Endothelial cell of umbilical vein (primary cell): Measurements from ENCODE around the gene AFAP1L2. TPM values are rescaled to one million over a fixed set of nuclear protein-coding genes. Genes with fewer than 3 reads are reported as not detected.

Experiments used
- BruUV-seq: library from RNA; stranded (reverse); fragments of 400-500 nt; replicated peaks from 2 replicates; lab custom pipeline; 2021; lab: Mats Ljungman, UMichigan
- CTCF ChIA-PET: fragments of 300-600, 350-600 bp; sonication (Branson Sonifier 250); formaldehyde crosslinking; loops from one replicate; lab custom pipeline; 2021; ENCODE audit warnings: antibody characterized with exemption, inconsistent platforms; lab: Charles Lee
- POLR2A ChIA-PET: fragments of 300-600, 350-600 bp; sonication (Branson Sonifier 250); formaldehyde crosslinking; loops from one replicate; lab custom pipeline; 2021; ENCODE audit warnings: antibody characterized with exemption, inconsistent platforms; lab: Charles Lee
- DNase-seq: peaks from one replicate; pipeline ENCODE4 v3.0.0-alpha.2; 2011; ENCODE audit warnings: low read depth, low spot score
- FAIRE-seq: peaks from 2 replicates; lab custom pipeline; 2011; peaks lifted over from hg19 to GRCh38; lab: Jason Lieb, UNC
- H2AFZ ChIP-seq: 2 replicates; pipeline ENCODE4 v1.6.0; 2012; ENCODE audit warnings: low read depth, low read length, control low read depth, inconsistent platforms
- H3K27ac ChIP-seq: 2 replicates; pipeline ENCODE4 v1.5.1; 2011; ENCODE audit warnings: low read depth, mild to moderate bottlenecking, control low read depth, low read length, moderate library complexity; ENCODE audit not compliant: insufficient read depth
- H3K27me3 ChIP-seq, 2 experiments: 2 replicates each; pipeline versions ENCODE4 v1.6.0 to v1.6.1; 2011; ENCODE audit warnings: low read length in 2 of 2, mixed read lengths in 1 of 2; ENCODE audit not compliant: control insufficient read depth in 2 of 2, insufficient read depth in 2 of 2
- H3K36me3 ChIP-seq, 2 experiments: 2 replicates in 1 of 2; 3 replicates in 1 of 2; pipeline ENCODE4 v1.5.1; 2011; ENCODE audit warnings: low read length in 2 of 2, mild to moderate bottlenecking in 1 of 2, moderate library complexity in 1 of 2; ENCODE audit not compliant: control insufficient read depth in 2 of 2, insufficient read depth in 2 of 2; ENCODE audit errors: extremely low read depth in 1 of 2
- H3K4me1 ChIP-seq: 3 replicates; pipeline ENCODE4 v1.5.1; 2011; ENCODE audit warnings: mild to moderate bottlenecking, low read length; ENCODE audit not compliant: control insufficient read depth, insufficient read depth; ENCODE audit errors: extremely low read depth
- H3K4me2 ChIP-seq: 2 replicates; pipeline ENCODE4 v1.6.1; 2011; ENCODE audit warnings: low read length, control low read depth, mixed read lengths; ENCODE audit not compliant: insufficient read depth
- H3K4me3 ChIP-seq, 3 experiments: fragments of 200-600 bp in 1 of 3; sonication (generic), shearing (Covaris generic) in 1 of 3; replicated peaks in 1 of 3; 2 replicates each; pipeline ENCODE4 v1.5.1; 2011 to 2016; ENCODE audit warnings: control low read depth in 3 of 3, low read length in 3 of 3, mild to moderate bottlenecking in 2 of 3, inconsistent platforms in 1 of 3, low read depth in 1 of 3, moderate library complexity in 1 of 3; ENCODE audit not compliant: insufficient read depth in 1 of 3
- H3K79me2 ChIP-seq: 2 replicates; pipeline ENCODE4 v1.6.0; 2012; ENCODE audit warnings: low read length, inconsistent platforms; ENCODE audit not compliant: control insufficient read depth, insufficient read depth
- H3K9ac ChIP-seq: replicated peaks from 2 replicates; pipeline ENCODE3; 2011; ENCODE audit warnings: low read length, control low read depth; ENCODE audit not compliant: insufficient read depth; ENCODE audit errors: extremely low read depth
- H3K9me1 ChIP-seq: replicated peaks from 3 replicates; pipeline ENCODE4 v1.6.0; 2011; ENCODE audit warnings: mild to moderate bottlenecking, low read length; ENCODE audit not compliant: control insufficient read depth, insufficient read depth; ENCODE audit errors: extremely low read depth
- H3K9me3 ChIP-seq: replicated peaks from 2 replicates; pipeline ENCODE4 v1.5.1; 2012; ENCODE audit warnings: low read length, inconsistent platforms; ENCODE audit not compliant: control insufficient read depth, insufficient read depth
- H4K20me1 ChIP-seq: replicated peaks from 2 replicates; pipeline ENCODE3; 2011; ENCODE audit warnings: mild to moderate bottlenecking, low read length; ENCODE audit not compliant: control insufficient read depth, insufficient read depth; ENCODE audit errors: extremely low read depth
- CTCF ChIP-seq, 2 donors: IDR thresholded peaks; 1 replicate in 1 of 2; 2 replicates in 1 of 2; pipeline ENCODE4 v1.5.1; 2011; ENCODE audit warnings: low read length in 2 of 2, mild to moderate bottlenecking in 2 of 2, moderate library complexity in 2 of 2, control low read depth in 1 of 2, inconsistent platforms in 1 of 2, low read depth in 1 of 2; ENCODE audit not compliant: insufficient read depth in 1 of 2; ENCODE audit errors: extremely low read depth in 1 of 2
- EZH2 ChIP-seq: IDR thresholded peaks from 2 replicates; pipeline ENCODE4 v1.6.1; 2012; ENCODE audit warnings: borderline replicate concordance, low read depth, mild to moderate bottlenecking, moderate library complexity, low read length, inconsistent platforms; ENCODE audit not compliant: severe bottlenecking
- FOS ChIP-seq: IDR thresholded peaks from 2 replicates; pipeline ENCODE4 v1.6.1; 2011; ENCODE audit warnings: mild to moderate bottlenecking, low read length, moderate library complexity, borderline replicate concordance; ENCODE audit not compliant: insufficient read depth
- GATA2 ChIP-seq: IDR thresholded peaks from 2 replicates; pipeline ENCODE4 v1.7.0; 2011; ENCODE audit warnings: low read depth, mild to moderate bottlenecking, moderate library complexity, mixed read lengths, low read length; ENCODE audit not compliant: insufficient read length, insufficient read depth
- JUN ChIP-seq: IDR thresholded peaks from 2 replicates; pipeline ENCODE4 v1.6.1; 2011; ENCODE audit warnings: borderline replicate concordance, low read depth; ENCODE audit not compliant: insufficient read length, insufficient read depth
- MAX ChIP-seq: IDR thresholded peaks from 2 replicates; pipeline ENCODE4 v1.6.1; 2011; ENCODE audit not compliant: insufficient read depth, insufficient read length
- MYC ChIP-seq: IDR thresholded peaks from one replicate; pipeline ENCODE4 v1.6.1; 2011; ENCODE audit warnings: mild to moderate bottlenecking, low read depth, low read length
- POLR2A ChIP-seq: IDR thresholded peaks from 2 replicates; pipeline ENCODE4 v1.6.1; 2012; ENCODE audit warnings: low read depth, mild to moderate bottlenecking, control low read depth, low read length
- POLR2AphosphoS5 ChIP-seq: IDR thresholded peaks from 2 replicates; pipeline ENCODE4 v1.6.1; 2012; ENCODE audit warnings: low read depth, mild to moderate bottlenecking, control low read depth, low read length, moderate library complexity; ENCODE audit not compliant: insufficient read depth
- dilution Hi-C: fragments of 300-500 bp; cut with MboI; formaldehyde crosslinking; loops from one replicate; pipeline ENCODE4 v1.15.0; 2019; ENCODE audit warnings: low sequenced_read_pairs; ENCODE audit not compliant: extremely low pct_ligation_motif_present
- intact Hi-C: fragments of 100-400 bp; cut with micrococcal nuclease; formaldehyde crosslinking; loops from one replicate; pipeline ENCODE4 v1.10.0; 2022
- polyA plus RNA-seq, 4 experiments: library from polyadenylated mRNA; depleted of rRNA in 3 of 4; stranded (reverse) in 3 of 4; unstranded in 1 of 4; fragments of >200 nt; gene quantifications; 2 replicates each; pipeline versions ENCODE4 v1.2.1 to v1.2.3, GENCODE V29; 2011 to 2012; ENCODE audit warnings: missing spikeins in 1 of 4
- total RNA-seq: library from RNA; stranded (reverse); gene quantifications from 2 replicates; pipeline ENCODE4 v1.2.3, GENCODE V29; 2021

Gene AFAP1L2
- total and polyA plus RNA-seq, 2 donors (not counting 3 experiments of a cell fraction or from before 2014, with no cell fraction given), result 0.90 to 4.1 TPM

GRCh38 chr10:114432566-114433093 lies 28.3 kb upstream of the AFAP1L2 start:
- Histone ChIP-seq H2AFZ (no peak overlapping the region), H3K36me3 (peaks cover 2 to 29% of the 10 kb centered on the region in 2 experiments), H3K27ac (no peak overlapping the region), H3K9me1 (no peaks in the 10 kb centered on the region), H4K20me1 (no peaks in the 10 kb centered on the region), H3K9me3 (no peaks in the 10 kb centered on the region), H3K9ac (no peak overlapping the region), H3K4me2 (no peak overlapping the region), H3K27me3 (no peaks in the 10 kb centered on the region), H3K4me3 (no peak overlapping the region), H3K4me1 (no peaks in the 10 kb centered on the region), H3K79me2 (no peaks in the 10 kb centered on the region)
- FAIRE-seq (no peak), DNase-seq (no peak)
- POLR2A ChIA-PET, result no interaction called here
- CTCF ChIA-PET, result interaction anchor here (0.7 to 9.9 kb wide), 5 partner anchors 14 to 271 kb away, joined by 3 to 85 read pairs (median 3); no protein-coding TSS in a partner anchor
- intact Hi-C loops (no loop called here), dilution Hi-C loops (no loop called here)
- no TSS peak for BruUV-seq
- TF ChIP-seq MYC (no peak), FOS (no peak), EZH2 (no peak), CTCF (IDR thresholded peaks at IDR 0.05; ENCODE audit: extremely low read depth in 1 of 2, insufficient read depth in 1 of 2, low read depth in 1 of 2, low read length in 2 of 2) (no peak), POLR2A (no peak), GATA2 (no peak), JUN (no peak), MAX (no peak), POLR2AphosphoS5 (no peak)
